GF-D8 (cell line): ENCODE data around the gene MAP3K20.
A peak's percentile ranks its signal among the peaks of the same experiment; 100 is the strongest.
"Not testable (repeated sequence)": the region's sequence is repeated elsewhere in the genome, so short reads cannot be mapped to it uniquely, and the experiment has no call there.

ENCODE experiments used
- DNase-seq: peaks from one replicate; lab custom pipeline; 2025; lab: John Stamatoyannopoulos, UW

The MAP3K20 gene

GRCh38 chr2:173205375-173205774, 129.7 kb downstream of the MAP3K20 start:
- DNase-seq: no peak

GRCh38 chr2:173207124-173207523, 131.5 kb downstream of the MAP3K20 start:
- DNase-seq: not testable (repeated sequence)

- peak; percentile 7 for DNase-seq
Observed at GRCh38 chr2:173210270-173211196, 134.9 kb downstream of the MAP3K20 start.

GRCh38 chr2:173213181-173213580, 137.5 kb downstream of the MAP3K20 start:
- no peak for DNase-seq

- no peak for DNase-seq
Observed at GRCh38 chr2:173214213-173214612, 138.6 kb downstream of the MAP3K20 start.

GRCh38 chr2:173215316-173215715, 139.7 kb downstream of the MAP3K20 start:
- DNase-seq: no peak

GRCh38 chr2:173216051-173216450, 140.4 kb downstream of the MAP3K20 start:
- no peak for DNase-seq

GRCh38 chr2:173216668-173217067, 141.0 kb downstream of the MAP3K20 start:
- no peak for DNase-seq

- no peak for DNase-seq
Observed at GRCh38 chr2:173217116-173217840, 141.6 kb downstream of the MAP3K20 start.

GRCh38 chr2:173218326-173219056, 142.8 kb downstream of the MAP3K20 start:
- DNase-seq: no peak

GRCh38 chr2:173221132-173221695, 145.6 kb downstream of the MAP3K20 start:
- no peak for DNase-seq

GRCh38 chr2:173221937-173222594, 146.4 kb downstream of the MAP3K20 start:
- DNase-seq: no peak

- DNase-seq: no peak
Observed at GRCh38 chr2:173223871-173224270, 148.2 kb downstream of the MAP3K20 start.

GRCh38 chr2:173226899-173227698, 151.5 kb downstream of the MAP3K20 start:
- no peak for DNase-seq

GRCh38 chr2:173229086-173229485, 153.4 kb downstream of the MAP3K20 start:
- DNase-seq: no peak

GRCh38 chr2:173230181-173230580, 154.5 kb downstream of the MAP3K20 start:
- no peak for DNase-seq

GRCh38 chr2:173231042-173231441, 155.4 kb downstream of the MAP3K20 start:
- DNase-seq: no peak

GRCh38 chr2:173231465-173231864, 155.8 kb downstream of the MAP3K20 start:
- DNase-seq: no peak

GRCh38 chr2:173232956-173233744, 157.5 kb downstream of the MAP3K20 start:
- no peak for DNase-seq
